HCT116 (cell line): ENCODE data around the gene LMOD1. TPM values are rescaled to one million over a fixed set of nuclear protein-coding genes. Genes with fewer than 3 reads are reported as not detected.

Experiments used
- ATAC-seq: fragments of 200-7000 bp; cut with Tn5 transposase; 2 replicates; pipeline ENCODE4 v1.9.1; 2020; ENCODE audit warnings: mild to moderate bottlenecking, moderate library complexity
- BruUV-seq: library from RNA; stranded (reverse); fragments of 400-500 nt; replicated peaks from 2 replicates; lab custom pipeline; 2021; lab: Mats Ljungman, UMichigan
- CTCF ChIA-PET: fragments of 300-600 bp; sonication (Branson Sonifier 250); formaldehyde crosslinking; loops from one replicate; lab custom pipeline; 2021; ENCODE audit warnings: antibody characterized with exemption; lab: Charles Lee
- POLR2A ChIA-PET: fragments of 300-600, 350-600 bp; sonication (Branson Sonifier 250); formaldehyde crosslinking; loops from one replicate; lab custom pipeline; 2021; ENCODE audit warnings: antibody characterized with exemption; lab: Charles Lee
- RAD21 ChIA-PET, 2 experiments: fragments of 300-600 bp; sonication (Branson Sonifier 250); formaldehyde crosslinking; loops; one replicate each; lab custom pipeline; 2023; ENCODE audit warnings: low total read pairs in 2 of 2; ENCODE audit not compliant: uncharacterized antibody in 2 of 2, unreplicated experiment in 2 of 2, low non-redundant PET in 1 of 2; lab: Charles Lee
- DNase-seq: peaks from one replicate; pipeline ENCODE4 v3.0.0-alpha.2; 2010; ENCODE audit warnings: low read depth, low spot score
- H2AFZ ChIP-seq: fragments of 200-600 bp; shearing (Covaris generic), sonication (generic); 2 replicates; pipeline ENCODE4 v1.6.1; 2017; ENCODE audit warnings: low read depth, mixed run types, mixed read lengths, antibody characterized with exemption, low read length; ENCODE audit not compliant: poor library complexity, severe bottlenecking
- H3K27ac ChIP-seq: 2 replicates; pipeline ENCODE4 v1.5.1; 2012; ENCODE audit warnings: low read depth, low read length
- H3K27me3 ChIP-seq: fragments of 200-600 bp; sonication (generic); 2 replicates; pipeline ENCODE4 v1.6.1; 2016; ENCODE audit warnings: mixed run types, low read length, mixed read lengths; ENCODE audit not compliant: insufficient read depth
- H3K36me3 ChIP-seq, 2 experiments: fragments of 200-500 bp in 1 of 2; fragments of 200-600 bp in 1 of 2; sonication (Bioruptor generic) in 1 of 2; sonication (generic) in 1 of 2; 2 replicates each; pipeline versions ENCODE4 v1.5.1 to v1.6.1; 2014 to 2016; ENCODE audit warnings: low read length in 2 of 2, inconsistent platforms in 1 of 2, mixed read lengths in 1 of 2, mixed run types in 1 of 2; ENCODE audit not compliant: insufficient read depth in 2 of 2, control insufficient read depth in 1 of 2
- H3K4me1 ChIP-seq, 2 experiments: fragments of 200-600 bp in 1 of 2; sonication (generic) in 1 of 2; 2 replicates each; pipeline versions ENCODE4 v1.5.1 to v1.6.1; 2012 to 2017; ENCODE audit warnings: low read length in 2 of 2, inconsistent platforms in 1 of 2, mild to moderate bottlenecking in 1 of 2, mixed read lengths in 1 of 2, mixed run types in 1 of 2, moderate library complexity in 1 of 2; ENCODE audit not compliant: insufficient read depth in 2 of 2, control insufficient read depth in 1 of 2
- H3K4me2 ChIP-seq: fragments of 200-600 bp; sonication (generic); 2 replicates; pipeline ENCODE4 v1.6.1; 2017; ENCODE audit warnings: mixed run types, low read length, mixed read lengths
- H3K4me3 ChIP-seq, 2 experiments: fragments of 200-600 bp in 1 of 2; sonication (generic) in 1 of 2; replicated peaks in 1 of 2; 2 replicates each; pipeline ENCODE4 v1.5.1; 2011 to 2016; ENCODE audit warnings: low read length in 2 of 2, control low read depth in 1 of 2, low read depth in 1 of 2, mild to moderate bottlenecking in 1 of 2, mixed read lengths in 1 of 2, mixed run types in 1 of 2
- H3K79me2 ChIP-seq: fragments of 200-600 bp; sonication (generic); 2 replicates; pipeline ENCODE4 v1.6.1; 2017; ENCODE audit warnings: mild to moderate bottlenecking, mixed run types, low read length, moderate library complexity, mixed read lengths; ENCODE audit not compliant: insufficient read depth
- H3K9ac ChIP-seq: fragments of 200-600 bp; sonication (generic); 2 replicates; pipeline ENCODE4 v1.6.1; 2016; ENCODE audit warnings: low read length, mixed read lengths
- H3K9me2 ChIP-seq: fragments of 200-600 bp; sonication (generic), shearing (Covaris generic); 2 replicates; pipeline ENCODE4 v1.6.1; 2017; ENCODE audit warnings: mixed run types, mild to moderate bottlenecking, moderate library complexity; ENCODE audit not compliant: insufficient read depth
- H3K9me3 ChIP-seq, 2 experiments: fragments of 200-500 bp in 1 of 2; fragments of 200-600 bp in 1 of 2; sonication (Bioruptor generic) in 1 of 2; sonication (generic) in 1 of 2; 2 replicates each; pipeline ENCODE4 v1.6.1; 2014 to 2017; ENCODE audit warnings: low read length in 2 of 2, mixed read lengths in 2 of 2, inconsistent platforms in 1 of 2, low read depth in 1 of 2, mild to moderate bottlenecking in 1 of 2, mixed run types in 1 of 2, moderate library complexity in 1 of 2; ENCODE audit not compliant: control insufficient read depth in 1 of 2, insufficient read depth in 1 of 2
- H4K20me1 ChIP-seq: fragments of 200-600 bp; sonication (generic), shearing (Covaris generic); 2 replicates; pipeline ENCODE4 v1.6.1; 2017; ENCODE audit warnings: mixed run types, mild to moderate bottlenecking, moderate library complexity; ENCODE audit not compliant: insufficient read depth
- CBX3 ChIP-seq: IDR thresholded peaks from 2 replicates; pipeline ENCODE4 v1.6.1; 2012; ENCODE audit warnings: low read depth
- CEBPB ChIP-seq: IDR thresholded peaks from 2 replicates; pipeline ENCODE4 v1.6.1; 2012; ENCODE audit warnings: low read depth
- CTCF ChIP-seq, 3 experiments: fragments of 200-600 bp in 1 of 3; sonication (generic) in 1 of 3; IDR thresholded peaks in 2 of 3; conservative IDR thresholded peaks in 1 of 3; 2 replicates each; pipeline ENCODE4 v1.5.1; 2012 to 2017; ENCODE audit warnings: low read depth in 2 of 3, low read length in 2 of 3, antibody characterized with exemption in 1 of 3, borderline replicate concordance in 1 of 3, control low read depth in 1 of 3, mild to moderate bottlenecking in 1 of 3, mixed read lengths in 1 of 3, mixed run types in 1 of 3, moderate library complexity in 1 of 3; ENCODE audit not compliant: insufficient read depth in 1 of 3
- EGR1 ChIP-seq: IDR thresholded peaks from 2 replicates; pipeline ENCODE4 v1.6.1; 2012; ENCODE audit warnings: low read depth
- ELF1 ChIP-seq: IDR thresholded peaks from 2 replicates; pipeline ENCODE4 v1.6.1; 2012; ENCODE audit warnings: low read depth, borderline replicate concordance
- EZH2phosphoT487 ChIP-seq: fragments of 200-600 bp; IDR thresholded peaks from 2 replicates; pipeline ENCODE4 v1.6.1; 2018; ENCODE audit warnings: antibody characterized with exemption, borderline replicate concordance
- JUND ChIP-seq: IDR thresholded peaks from 2 replicates; pipeline ENCODE4 v1.6.1; 2012
- POLR2A ChIP-seq: IDR thresholded peaks from 2 replicates; pipeline ENCODE4 v1.7.0; 2011; ENCODE audit warnings: borderline replicate concordance; ENCODE audit not compliant: insufficient read depth, insufficient read length; ENCODE audit errors: extremely low read depth
- RAD21 ChIP-seq: IDR thresholded peaks from 2 replicates; pipeline ENCODE4 v1.6.1; 2012; ENCODE audit warnings: low read depth, mild to moderate bottlenecking
- SRF ChIP-seq: IDR thresholded peaks from 2 replicates; pipeline ENCODE4 v1.6.1; 2012; ENCODE audit warnings: low read depth
- TCF7L2 ChIP-seq: IDR thresholded peaks from 2 replicates; pipeline ENCODE4 v1.7.0; 2011; ENCODE audit warnings: borderline replicate concordance, inconsistent platforms; ENCODE audit not compliant: insufficient read depth, insufficient read length; ENCODE audit errors: extremely low read depth
- YY1 ChIP-seq: IDR thresholded peaks from 2 replicates; pipeline ENCODE4 v1.6.1; 2011; ENCODE audit warnings: low read length, low read depth, moderate library complexity, mild to moderate bottlenecking; ENCODE audit not compliant: insufficient replicate concordance; ENCODE audit errors: extremely low read depth
- ZFX ChIP-seq: fragments of 450-650 bp; IDR thresholded peaks from 2 replicates; pipeline ENCODE4 v1.6.1; 2017
- ZNF274 ChIP-seq: fragments of 200-500 bp; sonication (Bioruptor generic); IDR thresholded peaks from 2 replicates; pipeline ENCODE4 v1.6.1; 2014; ENCODE audit warnings: mild to moderate bottlenecking, low read depth, low read length, inconsistent platforms
- intact Hi-C: fragments of 100-400 bp; cut with micrococcal nuclease; formaldehyde crosslinking; loops from 2 replicates; pipeline ENCODE4 v1.10.0; 2022
- total RNA-seq: library from RNA; stranded (reverse); gene quantifications from one replicate; pipeline ENCODE4 v1.2.1, GENCODE V29; 2021; ENCODE audit not compliant: unreplicated experiment

The LMOD1 gene
- total RNA-seq, 1 experiment from 2014 or later, result 0.12 TPM

- no peak for ATAC-seq
- H3K9me2 ChIP-seq, result no peaks in the 10 kb centered on the region
- H3K9ac ChIP-seq, result no peak overlapping the region
- ChIA-PET POLR2A (no interaction called here), RAD21 (no interaction called here), CTCF (no interaction called here)
- no peak overlapping the region for H2AFZ ChIP-seq
- H3K36me3 ChIP-seq, result no peaks in the 10 kb centered on the region
- no peaks in the 10 kb centered on the region for H3K9me3 ChIP-seq
- no peaks in the 10 kb centered on the region for H4K20me1 ChIP-seq
- BruUV-seq, result no TSS peak
- TF ChIP-seq CBX3 (no peak), JUND (no peak), ZNF274 (no peak), TCF7L2 (no peak), CTCF (IDR thresholded peaks at IDR 0.05 in 2 of 3, conservative IDR thresholded peaks at IDR 0.05 in 1 of 3; ENCODE audit: borderline replicate concordance in 1 of 3, insufficient read depth in 1 of 3, low read depth in 2 of 3, low read length in 2 of 3) (no peak), RAD21 (no peak), ELF1 (no peak), YY1 (no peak), SRF (no peak), POLR2A (no peak), EGR1 (no peak), EZH2phosphoT487 (no peak), ZFX (no peak), CEBPB (no peak)
- peaks cover 0 to 10% of the 10 kb centered on the region in 2 experiments; a peak in 2 of 4 replicates for H3K4me1 ChIP-seq
- H3K4me3 ChIP-seq, result no peak overlapping the region
- no peak overlapping the region for H3K4me2 ChIP-seq
- no peaks in the 10 kb centered on the region for H3K27me3 ChIP-seq
- intact Hi-C loops, result no loop called here
- no peak for DNase-seq
- H3K27ac ChIP-seq, result no peak overlapping the region
- no peaks in the 10 kb centered on the region for H3K79me2 ChIP-seq
Observed at GRCh38 chr1:201933840-201934430, 12.4 kb downstream of the LMOD1 start.
